ENCODE results near the gene PPARA.

- TF ChIP-seq CTCF (IDR thresholded peaks at IDR 0.05) (no peak), POLR2AphosphoS5 (IDR thresholded peaks at IDR 0.05) (no peak)
These were observed 29.2 kb upstream of the PPARA start for GRCh38 chr22:46121079-46121478.
